Naive B cell (primary cell): ENCODE data around the gene PAIP2B. TPM values are rescaled to one million over a fixed set of nuclear protein-coding genes. Genes with fewer than 3 reads are reported as not detected.
A peak's percentile ranks its signal among the peaks of the same experiment; 100 is the strongest.

Source experiments
- ATAC-seq, 2 donors: fragments of 150-1000 bp; cut with Tn5 transposase; 2 replicates each; pipeline ENCODE4 v1.10.0; 2021; ENCODE audit warnings: low read depth in 2 of 2, mild to moderate bottlenecking in 2 of 2, moderate library complexity in 2 of 2
- DNase-seq: peaks from one replicate; pipeline ENCODE4 v3.0.0; 2022
- H3K27ac Mint-ChIP-seq, 6 donors: one replicate each; pipeline ENCODE4 v1.8.0; 2020 to 2022; ENCODE audit warnings: mild to moderate bottlenecking in 6 of 6, mixed read lengths in 6 of 6, moderate library complexity in 5 of 6, inconsistent platforms in 2 of 6
- H3K27me3 Mint-ChIP-seq, 3 donors: one replicate each; pipeline ENCODE4 v1.8.0; 2021 to 2022; ENCODE audit warnings: mixed read lengths in 3 of 3, mild to moderate bottlenecking in 1 of 3
- H3K36me3 Mint-ChIP-seq, 2 donors: one replicate each; pipeline ENCODE4 v1.8.0; 2020 to 2022; ENCODE audit warnings: mixed read lengths in 2 of 2, inconsistent platforms in 1 of 2, mild to moderate bottlenecking in 1 of 2
- H3K4me1 Mint-ChIP-seq, 3 donors: one replicate each; pipeline ENCODE4 v1.8.0; 2020 to 2022; ENCODE audit warnings: mixed read lengths in 3 of 3, inconsistent platforms in 1 of 3, mild to moderate bottlenecking in 1 of 3, moderate library complexity in 1 of 3
- H3K4me3 Mint-ChIP-seq, 8 donors: one replicate each; pipeline ENCODE4 v1.8.0; 2020 to 2022; ENCODE audit warnings: mild to moderate bottlenecking in 8 of 8, mixed read lengths in 8 of 8, moderate library complexity in 8 of 8, inconsistent platforms in 2 of 8
- H3K9me3 Mint-ChIP-seq, 7 donors: one replicate each; pipeline ENCODE4 v1.8.0; 2020 to 2022; ENCODE audit warnings: mixed read lengths in 7 of 7, mild to moderate bottlenecking in 5 of 7, inconsistent platforms in 2 of 7, moderate library complexity in 1 of 7
- polyA plus RNA-seq, 6 donors: library from polyadenylated mRNA; unstranded; fragments of 300-500 nt; fragmentation: Illumina TruSeq; gene quantifications; one replicate each; pipeline ENCODE4 v1.2.3, GENCODE V29; 2021; ENCODE audit warnings: low read depth in 6 of 6

Gene PAIP2B
- polyA plus RNA-seq, 6 donors from 2014 or later: 3.5 to 7.3 (median 5.1) TPM

DNA sequence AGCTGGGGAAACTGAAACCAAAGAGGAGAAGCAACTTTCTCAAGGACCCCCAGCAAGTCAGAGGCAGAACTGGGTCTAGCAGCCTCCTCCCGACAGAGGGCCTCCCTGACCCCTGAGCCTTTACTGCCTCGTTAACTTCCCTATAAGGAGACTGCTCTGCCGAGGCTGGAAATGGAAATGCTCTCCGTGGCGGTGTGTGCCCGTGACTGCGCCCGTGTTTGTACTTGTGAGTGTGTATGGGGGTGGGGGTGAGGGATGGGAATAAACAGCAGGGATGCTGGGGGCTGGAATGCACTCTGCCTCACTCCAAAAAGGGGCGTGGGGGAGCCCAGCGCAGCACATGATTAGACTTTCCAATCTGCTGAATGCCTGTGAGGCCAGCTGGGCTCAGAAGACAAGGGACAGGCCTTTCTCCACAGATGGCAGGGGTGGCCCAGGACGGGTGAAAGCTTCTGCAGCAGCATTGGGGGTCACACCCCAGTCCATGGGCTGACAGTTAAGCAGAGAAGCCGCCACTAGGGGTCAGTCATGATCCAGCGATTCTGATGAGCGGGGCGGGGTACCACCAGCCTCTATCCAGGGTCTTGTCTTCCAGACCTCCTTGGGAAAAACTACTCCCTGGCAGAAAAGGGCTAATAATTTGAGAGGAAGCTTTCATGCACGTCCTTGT is 69.6 kb downstream of the PAIP2B start:
- DNase-seq (peak; percentile 52), ATAC-seq (peak; percentile 78 to 86)
- Mint-ChIP-seq H3K27ac (peak overlapping the region in 2 of 6 donors; percentile 16 to 65), H3K27me3 (peaks cover 6 to 23% (median 14%) of the 10 kb centered on the region in 3 donors), H3K4me3 (peak overlapping the region in 1 of 8 donors; percentile 6), H3K36me3 (no peaks in the 10 kb centered on the region), H3K4me1 (peaks cover 7 to 8% (median 8%) of the 10 kb centered on the region in 3 donors), H3K9me3 (no peaks in the 10 kb centered on the region)

DNA sequence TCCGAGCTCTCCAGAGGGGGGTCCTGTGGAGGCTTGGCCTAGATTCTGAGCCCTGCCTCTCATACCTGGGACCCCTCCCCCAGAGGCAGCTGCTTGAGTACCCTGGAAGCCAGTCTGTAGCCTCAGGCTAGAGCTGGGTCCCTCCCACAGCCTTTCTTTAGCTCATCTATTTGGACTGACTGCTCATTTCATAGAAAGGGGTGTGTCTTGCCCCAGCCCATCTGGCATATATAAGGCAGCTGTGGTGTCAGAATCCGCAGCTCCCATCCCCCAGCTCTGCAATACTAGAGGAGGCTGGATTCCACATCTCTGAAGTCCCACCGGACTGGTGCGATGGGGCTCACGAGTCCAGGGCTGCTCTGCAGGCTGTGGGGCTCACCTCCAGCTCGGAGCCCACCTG is 70.3 kb downstream of the PAIP2B start:
- Mint-ChIP-seq H3K27me3 (peaks cover 6 to 19% (median 10%) of the 10 kb centered on the region in 3 donors), H3K4me1 (peaks cover 7 to 8% (median 8%) of the 10 kb centered on the region in 3 donors), H3K4me3 (no peak overlapping the region), H3K27ac (no peak overlapping the region), H3K9me3 (no peaks in the 10 kb centered on the region), H3K36me3 (no peaks in the 10 kb centered on the region)
- ATAC-seq: no peak
- DNase-seq: no peak

DNA sequence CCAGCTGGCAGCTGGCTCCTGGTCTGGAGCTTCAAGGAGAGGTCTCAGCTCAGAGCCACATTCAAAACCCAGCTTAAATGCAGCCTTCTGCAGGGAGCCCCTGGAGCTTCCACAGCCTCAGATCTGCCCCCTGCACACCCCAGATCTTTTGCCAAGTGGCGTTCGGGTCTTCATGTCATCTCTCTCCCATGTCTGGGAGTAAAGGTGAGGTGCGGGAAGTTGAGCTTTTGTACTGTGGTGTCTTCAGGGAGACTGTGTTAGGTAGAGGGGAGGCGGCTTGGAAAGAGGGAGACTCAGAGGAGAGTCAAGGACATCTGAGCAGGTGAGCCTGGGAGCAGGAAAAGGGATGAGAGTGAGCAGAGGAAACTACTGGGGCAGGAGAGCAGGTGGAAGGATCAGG is 71.1 kb downstream of the PAIP2B start:
- DNase-seq (no peak), ATAC-seq (no peak)
- peaks cover 6 to 19% (median 10%) of the 10 kb centered on the region in 3 donors for H3K27me3 Mint-ChIP-seq
- no peaks in the 10 kb centered on the region for H3K9me3 Mint-ChIP-seq
- peaks cover 7 to 8% (median 8%) of the 10 kb centered on the region in 3 donors for H3K4me1 Mint-ChIP-seq
- peak overlapping the region in 1 of 6 donors; percentile 86 for H3K27ac Mint-ChIP-seq
- H3K4me3 Mint-ChIP-seq: peak overlapping the region in 1 of 8 donors; percentile 78
- no peaks in the 10 kb centered on the region for H3K36me3 Mint-ChIP-seq

DNA sequence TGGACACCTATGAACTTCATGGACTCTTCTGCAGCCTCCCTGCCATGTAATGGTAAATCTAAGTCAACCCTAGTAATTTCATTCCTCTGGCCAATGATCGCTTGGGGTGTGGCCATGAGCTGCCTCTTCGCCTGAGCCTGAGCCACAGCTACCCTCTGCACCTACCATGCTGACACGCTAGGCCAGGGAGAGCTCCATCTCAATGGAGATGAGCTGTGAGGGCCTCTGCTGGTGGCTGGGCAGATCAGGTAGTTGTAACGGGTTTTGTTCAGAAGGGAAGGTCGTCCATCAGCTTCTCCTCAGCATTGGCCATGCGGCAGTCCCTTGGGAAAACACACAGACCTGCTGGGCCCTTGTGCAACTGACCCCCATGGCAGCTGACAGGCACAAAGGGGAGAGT is 72.1 kb downstream of the PAIP2B start:
- no peak for DNase-seq
- no peak overlapping the region for H3K4me3 Mint-ChIP-seq
- peaks cover 7 to 8% (median 8%) of the 10 kb centered on the region in 3 donors for H3K4me1 Mint-ChIP-seq
- peaks cover 6 to 8% of the 10 kb centered on the region in 2 donors for H3K36me3 Mint-ChIP-seq
- H3K27me3 Mint-ChIP-seq: peaks cover 6 to 19% (median 10%) of the 10 kb centered on the region in 3 donors
- peak in 1 of 2 donors; percentile 33 for ATAC-seq
- H3K27ac Mint-ChIP-seq: no peak overlapping the region
- H3K9me3 Mint-ChIP-seq: no peaks in the 10 kb centered on the region

DNA sequence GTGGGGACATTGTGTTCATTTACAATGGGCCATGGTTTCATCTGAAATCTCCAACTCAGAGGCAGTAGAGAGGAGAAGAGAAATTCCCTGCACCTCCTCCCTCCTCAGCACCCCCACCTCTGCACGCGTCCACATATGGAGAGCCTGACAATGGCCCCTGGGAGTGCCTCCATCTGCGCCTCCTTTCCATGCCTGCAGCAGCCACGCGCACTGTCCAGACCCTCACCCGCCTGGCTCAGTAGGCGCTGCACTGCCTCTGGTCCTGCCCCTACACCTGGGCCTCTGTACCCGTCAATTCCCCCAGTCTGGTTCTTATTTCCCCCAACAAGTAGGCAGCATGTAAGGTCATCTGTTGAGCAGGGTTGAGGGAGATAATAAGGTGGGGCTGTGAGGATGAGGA is 72.6 kb downstream of the PAIP2B start:
- Mint-ChIP-seq H3K36me3 (peaks cover 7 to 13% of the 10 kb centered on the region in 2 donors), H3K4me1 (peaks cover 7 to 8% (median 8%) of the 10 kb centered on the region in 3 donors), H3K27me3 (peaks cover 6 to 19% (median 10%) of the 10 kb centered on the region in 3 donors), H3K27ac (peak overlapping the region in 1 of 6 donors; percentile 48), H3K9me3 (no peaks in the 10 kb centered on the region), H3K4me3 (no peak overlapping the region)
- ATAC-seq: no peak
- DNase-seq: no peak

- Mint-ChIP-seq H3K36me3 (peaks cover 13 to 18% of the 10 kb centered on the region in 2 donors), H3K4me1 (peaks cover 7 to 8% (median 8%) of the 10 kb centered on the region in 3 donors), H3K9me3 (no peaks in the 10 kb centered on the region)
Measured at GRCh38 chr2:71153585-71154224, 73.2 kb downstream of the PAIP2B start.

GRCh38 chr2:71151620-71152019 is 75.3 kb downstream of the PAIP2B start:
- Mint-ChIP-seq H3K27ac (no peak overlapping the region), H3K4me3 (no peak overlapping the region), H3K36me3 (peaks cover 17 to 21% of the 10 kb centered on the region in 2 donors), H3K9me3 (no peaks in the 10 kb centered on the region), H3K27me3 (peaks cover 0 to 13% (median 10%) of the 10 kb centered on the region in 3 donors), H3K4me1 (no peaks in the 10 kb centered on the region)
- DNase-seq: no peak
- no peak for ATAC-seq

More at GRCh38 chr2:71153585-71154224, 73.2 kb downstream of the PAIP2B start:
- DNase-seq: no peak
- H3K4me3 Mint-ChIP-seq: no peak overlapping the region
- no peak for ATAC-seq
- H3K27ac Mint-ChIP-seq: no peak overlapping the region
- peaks cover 6 to 19% (median 10%) of the 10 kb centered on the region in 3 donors for H3K27me3 Mint-ChIP-seq

DNA sequence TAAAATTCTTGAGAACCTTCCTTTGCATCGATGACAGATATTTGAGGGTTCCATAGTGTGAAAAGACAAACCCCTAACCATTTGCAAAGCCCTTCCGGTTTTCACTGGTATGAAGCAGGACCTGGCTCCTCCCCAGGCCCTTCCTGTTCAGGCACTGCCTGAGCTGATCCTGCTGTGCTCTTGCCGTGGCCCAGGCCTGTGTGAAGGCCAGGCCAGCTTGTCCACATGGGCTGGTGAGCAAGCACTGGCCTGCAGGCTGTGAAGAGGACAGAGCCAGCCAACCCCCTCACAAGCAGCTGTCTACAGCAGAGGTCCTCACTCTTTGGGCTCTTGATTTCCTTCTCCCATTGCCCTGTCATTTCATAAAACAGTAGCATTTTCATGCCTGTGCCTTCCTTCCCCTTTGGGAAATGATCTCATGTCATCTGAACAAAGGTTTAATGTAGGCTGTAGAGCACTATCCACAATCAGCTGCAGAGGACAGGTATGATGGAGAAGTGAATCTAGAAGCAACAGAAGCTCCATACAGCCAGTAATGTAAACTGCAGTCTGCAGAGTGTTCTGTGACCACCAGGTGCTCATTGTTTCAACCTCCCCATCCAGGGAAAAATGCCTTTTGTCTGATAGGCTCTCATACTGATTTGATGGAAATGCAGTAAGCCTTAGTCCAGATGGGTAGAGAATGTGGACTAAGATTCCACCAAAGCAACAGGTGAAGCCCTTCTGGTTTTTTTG is 76.7 kb downstream of the PAIP2B start:
- Mint-ChIP-seq H3K36me3 (peaks cover 17 to 31% of the 10 kb centered on the region in 2 donors), H3K4me1 (peaks cover 0 to 5% (median 0%) of the 10 kb centered on the region in 3 donors), H3K9me3 (no peaks in the 10 kb centered on the region), H3K4me3 (no peak overlapping the region), H3K27ac (no peak overlapping the region), H3K27me3 (peaks cover 0 to 3% (median 0%) of the 10 kb centered on the region in 3 donors)
- ATAC-seq: no peak
- DNase-seq: no peak

DNA sequence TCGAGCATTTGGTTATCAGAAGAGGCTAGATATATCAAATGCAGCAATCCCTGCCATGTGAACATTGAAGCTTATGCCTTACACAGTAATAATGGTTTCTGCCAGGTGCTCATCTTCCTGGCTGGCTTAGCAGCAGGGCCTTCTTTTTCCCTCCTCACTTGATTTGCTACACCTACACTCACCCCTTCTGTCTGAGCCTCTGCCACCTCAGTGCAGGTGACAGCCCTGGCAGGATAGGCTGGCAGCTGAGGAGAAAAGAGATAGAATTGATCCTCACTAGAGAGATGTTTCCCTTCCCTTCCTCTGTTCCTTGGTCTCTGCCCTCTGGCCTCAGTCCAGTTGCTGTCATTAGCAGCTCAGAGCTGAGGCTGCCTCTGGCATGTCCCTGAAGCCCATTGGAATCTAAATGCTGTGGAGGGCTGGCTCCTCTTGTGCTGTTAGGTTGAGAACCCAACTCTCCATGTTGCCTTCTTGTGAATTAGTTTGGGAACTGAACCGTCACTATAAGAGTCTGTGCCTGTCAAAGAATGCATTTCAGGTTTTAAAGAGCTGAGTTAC is 78.3 kb downstream of the PAIP2B start:
- H3K27ac Mint-ChIP-seq: peak overlapping the region in 1 of 6 donors; percentile 14
- H3K4me3 Mint-ChIP-seq: no peak overlapping the region
- no peaks in the 10 kb centered on the region for H3K27me3 Mint-ChIP-seq
- H3K36me3 Mint-ChIP-seq: peaks cover 17 to 40% of the 10 kb centered on the region in 2 donors
- DNase-seq: no peak
- H3K4me1 Mint-ChIP-seq: peaks cover 0 to 5% (median 0%) of the 10 kb centered on the region in 3 donors
- H3K9me3 Mint-ChIP-seq: no peaks in the 10 kb centered on the region
- no peak for ATAC-seq

GRCh38 chr2:71143782-71144181 is 83.1 kb downstream of the PAIP2B start:
- H3K4me3 Mint-ChIP-seq: no peak overlapping the region
- peak overlapping the region in 1 of 6 donors; percentile 74 for H3K27ac Mint-ChIP-seq
- DNase-seq (no peak), ATAC-seq (no peak)
- peaks cover 0 to 5% (median 0%) of the 10 kb centered on the region in 3 donors for H3K4me1 Mint-ChIP-seq
- no peaks in the 10 kb centered on the region for H3K27me3 Mint-ChIP-seq
- peaks cover 10 to 22% of the 10 kb centered on the region in 2 donors for H3K36me3 Mint-ChIP-seq
- H3K9me3 Mint-ChIP-seq: no peaks in the 10 kb centered on the region

GRCh38 chr2:71136174-71136573 is 90.7 kb downstream of the PAIP2B start:
- H3K36me3 Mint-ChIP-seq: peaks cover 8 to 11% of the 10 kb centered on the region in 2 donors
- no peaks in the 10 kb centered on the region for H3K9me3 Mint-ChIP-seq
- H3K27ac Mint-ChIP-seq: no peak overlapping the region
- H3K4me3 Mint-ChIP-seq: no peak overlapping the region
- no peak for ATAC-seq
- DNase-seq: no peak
- H3K4me1 Mint-ChIP-seq: no peaks in the 10 kb centered on the region
- no peaks in the 10 kb centered on the region for H3K27me3 Mint-ChIP-seq

DNA sequence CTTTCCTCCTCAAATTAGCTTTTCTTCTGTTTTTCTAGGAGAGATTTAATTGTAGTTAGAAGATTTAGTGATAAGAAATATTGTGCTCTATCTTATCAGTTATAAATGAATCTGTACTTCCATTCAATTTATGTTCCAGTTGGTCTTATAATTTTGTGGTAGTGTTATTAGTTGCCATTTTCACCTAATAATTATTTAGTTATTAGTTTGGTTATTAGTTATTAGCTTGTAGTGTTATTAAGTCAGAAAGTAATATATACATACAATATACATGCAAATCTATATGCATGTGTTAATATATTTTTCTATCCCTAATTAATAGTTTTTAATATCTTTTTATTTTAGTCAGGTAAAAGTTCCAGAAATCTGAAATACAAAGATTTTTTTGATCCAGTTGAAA is 93.3 kb downstream of the PAIP2B start:
- H3K27me3 Mint-ChIP-seq: no peaks in the 10 kb centered on the region
- no peak for ATAC-seq
- no peak overlapping the region for H3K27ac Mint-ChIP-seq
- no peak for DNase-seq
- H3K36me3 Mint-ChIP-seq: peaks cover 6 to 8% of the 10 kb centered on the region in 2 donors
- no peaks in the 10 kb centered on the region for H3K9me3 Mint-ChIP-seq
- peaks cover 0 to 8% (median 6%) of the 10 kb centered on the region in 3 donors for H3K4me1 Mint-ChIP-seq
- no peak overlapping the region for H3K4me3 Mint-ChIP-seq
